ENCODE measurements around the gene PRKAG2. TPM values are rescaled to one million over a fixed set of nuclear protein-coding genes. Genes with fewer than 3 reads are reported as not detected.

PRKAG2 gene
- total and polyA plus RNA-seq, 2 experiments from 2014 or later = 9.1 to 14.9 TPM

GRCh38 chr7:151663382-151664100 is 213.4 kb downstream of the PRKAG2 start (continued):
- TF ChIP-seq ZNF462 (CRISPR knock-in tag; IDR thresholded peaks at IDR 0.05) (no peak), ZNF114 (CRISPR knock-in tag; IDR thresholded peaks at IDR 0.05) (no peak), STAT1 (IDR thresholded peaks at IDR 0.05; ENCODE audit: unreplicated experiment) (no peak), JUNB (IDR thresholded peaks at IDR 0.05; ENCODE audit: unreplicated experiment) (no peak), CTCF (conservative IDR thresholded peaks at IDR 0.05; ENCODE audit: low read depth in 2 of 2) (no peak)

- H3K36me3 Mint-ChIP-seq (ENCODE audit: low read depth) = no peaks in the 10 kb centered on the region
- no peak overlapping the region for H3K4me3 ChIP-seq
- H3K9me3 Mint-ChIP-seq = no peaks in the 10 kb centered on the region; the same call in 2 of the 3 replicates
- H3K4me3 Mint-ChIP-seq = no peak overlapping the region
- no peaks in the 10 kb centered on the region for H3K27me3 ChIP-seq (ENCODE audit: insufficient read depth)
- H3K9me2 ChIP-seq (ENCODE audit: insufficient read depth) = no peaks in the 10 kb centered on the region
- no peak overlapping the region for H3K27ac ChIP-seq (ENCODE audit: low read depth)
- no peaks in the 10 kb centered on the region for H3K4me1 Mint-ChIP-seq
- H3K4me1 ChIP-seq (ENCODE audit: insufficient read depth) = no peaks in the 10 kb centered on the region
- no peaks in the 10 kb centered on the region for H3K36me3 ChIP-seq (ENCODE audit: insufficient read depth)
- no peaks in the 10 kb centered on the region for H3K79me2 ChIP-seq (replicated peaks; ENCODE audit: insufficient read depth)
- no peaks in the 10 kb centered on the region for H3K27me3 Mint-ChIP-seq (ENCODE audit: insufficient read depth, low read depth, poor library complexity)
- no peaks in the 10 kb centered on the region for H4K20me1 ChIP-seq (replicated peaks; ENCODE audit: insufficient read depth)
- no peak for ATAC-seq
- no peaks in the 10 kb centered on the region for H3F3A ChIP-seq (replicated peaks; ENCODE audit: low read depth)
- H2AFZ ChIP-seq = no peak overlapping the region
- no peak overlapping the region for H3K27ac Mint-ChIP-seq
- DNase-seq (ENCODE audit: low spot score) = no peak
- no peak overlapping the region for H3K4me2 ChIP-seq
- no peak for TF ChIP-seq NANOG (IDR thresholded peaks at IDR 0.05; ENCODE audit: borderline replicate concordance)
- no peak for TF ChIP-seq ETS1 (IDR thresholded peaks at IDR 0.05)
Observed at GRCh38 chr7:151662251-151662826, 214.6 kb downstream of the PRKAG2 start.
